ENCODE data around the gene KIT. TPM values are rescaled to one million over a fixed set of nuclear protein-coding genes. Genes with fewer than 3 reads are reported as not detected.

KIT gene
- total RNA-seq, 1 experiment from 2014 or later = not detected

GRCh38 chr4:54669831-54670230 lies 12.1 kb downstream of the KIT start:
- no peaks in the 10 kb centered on the region for H3K9me2 ChIP-seq (ENCODE audit: insufficient read depth)
- BruUV-seq (replicated peaks) = no TSS peak
- DNase-seq (ENCODE audit: low read depth, low spot score) (no peak), ATAC-seq (peak; percentile 63)
- H3K9ac ChIP-seq (ENCODE audit: low read length) = no peak overlapping the region
- TF ChIP-seq TCF7L2 (IDR thresholded peaks at IDR 0.05; ENCODE audit: borderline replicate concordance, extremely low read depth, insufficient read depth, insufficient read length) (no peak), REST (IDR thresholded peaks at IDR 0.05; ENCODE audit: low read depth) (no peak), CEBPB (IDR thresholded peaks at IDR 0.05; ENCODE audit: low read depth) (no peak), ELF1 (IDR thresholded peaks at IDR 0.05; ENCODE audit: borderline replicate concordance, low read depth) (no peak), POLR2AphosphoS5 (IDR thresholded peaks at IDR 0.05; ENCODE audit: low read depth, low read length) (no peak), CBX3 (IDR thresholded peaks at IDR 0.05; ENCODE audit: low read depth) (no peak), CTCF (IDR thresholded peaks at IDR 0.05 in 2 of 3, conservative IDR thresholded peaks at IDR 0.05 in 1 of 3; ENCODE audit: borderline replicate concordance in 1 of 3, insufficient read depth in 1 of 3, low read depth in 2 of 3, low read length in 2 of 3) (peak in 2 of 3 experiments; percentile 27 to 30; a peak in 1 of 6 replicates), ZNF274 (IDR thresholded peaks at IDR 0.05; ENCODE audit: low read depth, low read length) (no peak)
- no peaks in the 10 kb centered on the region for H3K36me3 ChIP-seq (ENCODE audit: control insufficient read depth in 1 of 2, insufficient read depth in 2 of 2, low read length in 2 of 2)
- ChIA-PET RAD21 (ENCODE audit: low non-redundant PET in 1 of 2, low total read pairs in 2 of 2, uncharacterized antibody in 2 of 2, unreplicated experiment in 2 of 2) (no interaction called here), POLR2A (no interaction called here), CTCF (interaction anchor here (0.9 kb wide), 1 partner anchor 8 kb away, joined by 3 read pairs; no protein-coding TSS in a partner anchor)
- H4K20me1 ChIP-seq (ENCODE audit: insufficient read depth) = no peaks in the 10 kb centered on the region
- H3K9me3 ChIP-seq (ENCODE audit: control insufficient read depth in 1 of 2, insufficient read depth in 1 of 2, low read depth in 1 of 2, low read length in 2 of 2) = no peaks in the 10 kb centered on the region
- H3K4me2 ChIP-seq (ENCODE audit: low read length) = no peak overlapping the region
- intact Hi-C loops (cut with micrococcal nuclease) = loop anchor here (10.0 kb wide), 1 partner anchor 345 kb away; no protein-coding TSS in a partner anchor
- H3K4me3 ChIP-seq (replicated peaks in 1 of 2; ENCODE audit: low read depth in 1 of 2, low read length in 2 of 2) = no peak overlapping the region
- H3K27ac ChIP-seq (ENCODE audit: low read depth, low read length) = no peak overlapping the region
- no peak overlapping the region for H2AFZ ChIP-seq (ENCODE audit: low read depth, low read length, poor library complexity, severe bottlenecking)
- H3K79me2 ChIP-seq (ENCODE audit: insufficient read depth, low read length) = no peaks in the 10 kb centered on the region
- peaks cover 3% of the 10 kb centered on the region; the same call in 1 of the 2 replicates for H3K27me3 ChIP-seq (ENCODE audit: insufficient read depth, low read length)
- H3K4me1 ChIP-seq (ENCODE audit: control insufficient read depth in 1 of 2, insufficient read depth in 2 of 2, low read length in 2 of 2) = no peaks in the 10 kb centered on the region

All from HCT116 (cell line).